ENCODE data around the gene PDCD6IP. TPM values are rescaled to one million over a fixed set of nuclear protein-coding genes. Genes with fewer than 3 reads are reported as not detected.

The PDCD6IP gene
- total RNA-seq, 2 donors from 2014 or later: 120 to 134 TPM

DNA sequence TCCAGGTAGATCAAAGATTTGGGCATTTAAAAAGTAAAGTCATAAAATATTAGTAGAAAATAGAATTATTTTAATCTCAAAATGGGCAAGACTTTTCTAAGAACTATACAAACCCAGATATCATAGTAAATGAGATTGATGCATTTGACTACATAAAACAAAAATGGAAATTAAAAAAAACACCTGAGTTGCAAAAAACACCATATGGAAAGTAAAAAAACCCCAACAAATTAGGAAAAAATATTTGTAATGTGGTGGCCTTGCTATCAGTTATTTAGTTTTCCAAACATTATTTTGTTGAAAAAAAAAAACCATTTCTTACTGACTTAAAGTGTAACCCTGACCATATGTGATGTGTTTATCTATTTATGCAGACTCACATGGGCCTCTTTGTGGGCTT, 97.2 kb downstream of the PDCD6IP start:
- Histone ChIP-seq H3K4me1 (ENCODE audit: control insufficient read depth, insufficient read depth, low read length) (no peaks in the 10 kb centered on the region), H3K4me3 (ENCODE audit: low read length) (no peak overlapping the region), H3K9me3 (ENCODE audit: control insufficient read depth, low read length) (no peaks in the 10 kb centered on the region), H3K36me3 (ENCODE audit: control insufficient read depth, insufficient read depth, low read length) (no peaks in the 10 kb centered on the region), H3K27ac (ENCODE audit: low read depth, low read length) (no peak overlapping the region), H3K9ac (ENCODE audit: extremely low read depth, low read length, poor library complexity, severe bottlenecking) (no peak overlapping the region), H3K27me3 (ENCODE audit: control insufficient read depth, insufficient read depth, low read length, poor library complexity, severe bottlenecking) (no peaks in the 10 kb centered on the region)
- H3K27me3 Mint-ChIP-seq (ENCODE audit: insufficient read depth): no peaks in the 10 kb centered on the region
- no peaks in the 10 kb centered on the region for H3K36me3 Mint-ChIP-seq (ENCODE audit: low read depth)
- H3K4me3 Mint-ChIP-seq: no peak overlapping the region
- TF ChIP-seq, protein P1, sequence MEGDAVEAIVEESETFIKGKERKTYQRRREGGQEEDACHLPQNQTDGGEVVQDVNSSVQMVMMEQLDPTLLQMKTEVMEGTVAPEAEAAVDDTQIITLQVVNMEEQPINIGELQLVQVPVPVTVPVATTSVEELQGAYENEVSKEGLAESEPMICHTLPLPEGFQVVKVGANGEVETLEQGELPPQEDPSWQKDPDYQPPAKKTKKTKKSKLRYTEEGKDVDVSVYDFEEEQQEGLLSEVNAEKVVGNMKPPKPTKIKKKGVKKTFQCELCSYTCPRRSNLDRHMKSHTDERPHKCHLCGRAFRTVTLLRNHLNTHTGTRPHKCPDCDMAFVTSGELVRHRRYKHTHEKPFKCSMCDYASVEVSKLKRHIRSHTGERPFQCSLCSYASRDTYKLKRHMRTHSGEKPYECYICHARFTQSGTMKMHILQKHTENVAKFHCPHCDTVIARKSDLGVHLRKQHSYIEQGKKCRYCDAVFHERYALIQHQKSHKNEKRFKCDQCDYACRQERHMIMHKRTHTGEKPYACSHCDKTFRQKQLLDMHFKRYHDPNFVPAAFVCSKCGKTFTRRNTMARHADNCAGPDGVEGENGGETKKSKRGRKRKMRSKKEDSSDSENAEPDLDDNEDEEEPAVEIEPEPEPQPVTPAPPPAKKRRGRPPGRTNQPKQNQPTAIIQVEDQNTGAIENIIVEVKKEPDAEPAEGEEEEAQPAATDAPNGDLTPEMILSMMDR (conservative IDR thresholded peaks at IDR 0.05): no peak
- no peaks in the 10 kb centered on the region for H3K9me3 Mint-ChIP-seq
- no peak for DNase-seq
- H3K4me1 Mint-ChIP-seq: no peaks in the 10 kb centered on the region
- no peak overlapping the region for H3K27ac Mint-ChIP-seq

DNA sequence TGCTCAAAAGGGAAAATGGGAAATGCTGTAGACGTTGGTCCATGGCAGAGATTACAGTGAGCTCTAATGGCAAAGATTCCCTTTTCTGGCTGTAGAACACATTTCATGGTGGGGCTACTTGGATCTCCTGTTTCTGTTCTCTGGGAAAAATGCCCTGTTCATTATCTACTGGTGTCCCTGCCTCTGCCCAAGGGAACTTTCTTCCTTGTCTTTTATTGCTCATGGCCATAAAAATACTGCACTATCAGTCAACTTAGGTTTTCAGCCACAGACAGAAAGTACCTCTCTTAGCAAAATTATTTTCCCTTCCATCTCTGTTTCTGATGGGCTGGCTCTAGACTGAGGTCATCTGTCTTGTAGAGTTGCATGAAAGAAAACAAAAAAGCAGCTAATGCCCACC, 98.9 kb downstream of the PDCD6IP start:
- no peak overlapping the region for H3K27ac ChIP-seq (ENCODE audit: low read depth, low read length)
- no peak overlapping the region for H3K4me3 Mint-ChIP-seq
- 82% methylated on average over 1 of the region's 1 CpG for WGBS, 2 experiments (ENCODE audit: insufficient coverage in 1 of 2, insufficient read length in 1 of 2)

DNA sequence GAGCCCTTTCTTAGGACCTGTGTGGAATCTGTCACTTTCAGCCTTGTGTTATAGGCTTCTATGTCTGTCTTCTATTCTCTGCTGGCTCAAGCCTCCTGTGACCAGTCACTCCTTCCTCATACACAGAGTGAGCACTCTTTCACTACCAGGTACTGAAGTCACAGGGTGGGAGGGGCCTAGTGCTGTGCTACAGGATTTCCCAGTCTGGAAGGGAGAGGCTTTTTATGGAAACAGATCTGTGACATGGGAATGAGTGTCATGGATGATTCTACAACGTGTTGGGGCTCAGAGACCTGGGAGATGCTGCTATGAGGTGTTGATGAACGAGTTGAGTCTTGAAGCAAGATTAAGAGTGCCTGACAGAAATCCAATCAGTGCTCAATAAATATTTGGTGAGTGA, 100.5 kb downstream of the PDCD6IP start:
- H3K27me3 ChIP-seq (ENCODE audit: control insufficient read depth, insufficient read depth, low read length, poor library complexity, severe bottlenecking): no peaks in the 10 kb centered on the region
- H3K4me1 Mint-ChIP-seq: no peaks in the 10 kb centered on the region
- no peak overlapping the region for H3K27ac Mint-ChIP-seq
- no peaks in the 10 kb centered on the region for H3K27me3 Mint-ChIP-seq (ENCODE audit: insufficient read depth)
- H3K27ac ChIP-seq (ENCODE audit: low read depth, low read length): no peak overlapping the region
- no peak overlapping the region for H3K4me3 Mint-ChIP-seq
- 83% methylated on average over 2 of the region's 2 CpGs for WGBS, 2 experiments (ENCODE audit: insufficient coverage in 1 of 2, insufficient read length in 1 of 2)
- no peak overlapping the region for H3K9ac ChIP-seq (ENCODE audit: extremely low read depth, low read length, poor library complexity, severe bottlenecking)
- no peak overlapping the region for H3K4me3 ChIP-seq (ENCODE audit: low read length)
- TF ChIP-seq, protein P1 (conservative IDR thresholded peaks at IDR 0.05): no peak
- no peaks in the 10 kb centered on the region for H3K4me1 ChIP-seq (ENCODE audit: control insufficient read depth, insufficient read depth, low read length)
- no peaks in the 10 kb centered on the region for H3K9me3 Mint-ChIP-seq
- no peaks in the 10 kb centered on the region for H3K36me3 ChIP-seq (ENCODE audit: control insufficient read depth, insufficient read depth, low read length)
- H3K9me3 ChIP-seq (ENCODE audit: control insufficient read depth, low read length): no peaks in the 10 kb centered on the region
- H3K36me3 Mint-ChIP-seq (ENCODE audit: low read depth): no peaks in the 10 kb centered on the region
- DNase-seq: no peak

More for the DNA sequence above, 98.9 kb downstream of the PDCD6IP start:
- no peak overlapping the region for H3K27ac Mint-ChIP-seq
- no peaks in the 10 kb centered on the region for H3K4me1 Mint-ChIP-seq
- no peaks in the 10 kb centered on the region for H3K4me1 ChIP-seq (ENCODE audit: control insufficient read depth, insufficient read depth, low read length)
- no peaks in the 10 kb centered on the region for H3K27me3 Mint-ChIP-seq (ENCODE audit: insufficient read depth)
- no peak for DNase-seq
- no peaks in the 10 kb centered on the region for H3K36me3 ChIP-seq (ENCODE audit: control insufficient read depth, insufficient read depth, low read length)
- TF ChIP-seq, protein P1 (conservative IDR thresholded peaks at IDR 0.05): no peak
- H3K27me3 ChIP-seq (ENCODE audit: control insufficient read depth, insufficient read depth, low read length, poor library complexity, severe bottlenecking): no peaks in the 10 kb centered on the region
- no peak overlapping the region for H3K4me3 ChIP-seq (ENCODE audit: low read length)
- no peak overlapping the region for H3K9ac ChIP-seq (ENCODE audit: extremely low read depth, low read length, poor library complexity, severe bottlenecking)
- no peaks in the 10 kb centered on the region for H3K36me3 Mint-ChIP-seq (ENCODE audit: low read depth)
- no peaks in the 10 kb centered on the region for H3K9me3 Mint-ChIP-seq
- H3K9me3 ChIP-seq (ENCODE audit: control insufficient read depth, low read length): no peaks in the 10 kb centered on the region
